CD14-positive monocyte (primary cell): Measurements from ENCODE around the gene IFITM10. TPM values are rescaled to one million over a fixed set of nuclear protein-coding genes. Genes with fewer than 3 reads are reported as not detected.

ENCODE experiments used
- DNase-seq, 3 donors: peaks; one replicate each; pipeline ENCODE4 v3.0.0-alpha.2; 2011 to 2022
- H2AFZ ChIP-seq: 2 replicates; pipeline ENCODE4 v1.6.0; 2012; ENCODE audit warnings: mild to moderate bottlenecking, low read depth, low read length, inconsistent platforms; ENCODE audit not compliant: insufficient read depth, poor library complexity, severe bottlenecking
- H3K27ac ChIP-seq, 2 donors: 1 replicate in 1 of 2; 2 replicates in 1 of 2; pipeline ENCODE4 v1.5.1; 2012 to 2013; ENCODE audit warnings: low read length in 2 of 2, control low read depth in 1 of 2, inconsistent platforms in 1 of 2, low read depth in 1 of 2, mild to moderate bottlenecking in 1 of 2
- H3K27me3 ChIP-seq, 2 donors: one replicate each; pipeline versions ENCODE4 v1.6.0 to v1.6.1; 2011 to 2013; ENCODE audit warnings: low read length in 2 of 2; ENCODE audit not compliant: control insufficient read depth in 2 of 2, insufficient read depth in 2 of 2
- H3K36me3 ChIP-seq, 2 donors: replicated peaks in 1 of 2; 1 replicate in 1 of 2; 2 replicates in 1 of 2; pipeline versions ENCODE4 v1.5.1 to v1.6.1; 2012 to 2013; ENCODE audit warnings: low read length in 2 of 2, control low read depth in 1 of 2, inconsistent platforms in 1 of 2, mild to moderate bottlenecking in 1 of 2; ENCODE audit not compliant: insufficient read depth in 2 of 2, control insufficient read depth in 1 of 2
- H3K4me1 ChIP-seq, 2 donors: 1 replicate in 1 of 2; 2 replicates in 1 of 2; pipeline versions ENCODE4 v1.5.1 to v1.6.1; 2012 to 2013; ENCODE audit warnings: low read length in 2 of 2, control low read depth in 1 of 2, inconsistent platforms in 1 of 2, mild to moderate bottlenecking in 1 of 2, moderate library complexity in 1 of 2; ENCODE audit not compliant: insufficient read depth in 2 of 2, control insufficient read depth in 1 of 2
- H3K4me2 ChIP-seq: replicated peaks from 2 replicates; pipeline ENCODE3; 2012; ENCODE audit warnings: low read length, moderate library complexity, mild to moderate bottlenecking; ENCODE audit not compliant: poor library complexity, severe bottlenecking; ENCODE audit errors: extremely low read depth
- H3K4me3 ChIP-seq, 3 experiments: fragments of 200-600 bp in 1 of 3; sonication (generic) in 1 of 3; replicated peaks in 1 of 3; 1 replicate in 2 of 3; 2 replicates in 1 of 3; pipeline ENCODE4 v1.5.1; 2011 to 2013; ENCODE audit warnings: low read length in 3 of 3, mild to moderate bottlenecking in 3 of 3, control low read depth in 2 of 3, low read depth in 2 of 3, inconsistent platforms in 1 of 3, moderate library complexity in 1 of 3
- H3K79me2 ChIP-seq: 2 replicates; pipeline ENCODE4 v1.6.0; 2012; ENCODE audit warnings: mild to moderate bottlenecking, control low read depth, inconsistent platforms, low read length, moderate library complexity; ENCODE audit not compliant: insufficient read depth
- H3K9ac ChIP-seq: 2 replicates; pipeline ENCODE4 v1.6.0; 2017; ENCODE audit warnings: low read length, mild to moderate bottlenecking; ENCODE audit not compliant: insufficient read depth, poor library complexity, severe bottlenecking
- H3K9me3 ChIP-seq, 2 donors: replicated peaks in 1 of 2; 1 replicate in 1 of 2; 2 replicates in 1 of 2; pipeline versions ENCODE4 v1.5.1 to v1.6.1; 2012 to 2013; ENCODE audit warnings: low read length in 2 of 2, control low read depth in 1 of 2; ENCODE audit not compliant: control insufficient read depth in 1 of 2, insufficient read depth in 1 of 2
- H4K20me1 ChIP-seq: 2 replicates; pipeline ENCODE4 v1.6.0; 2012; ENCODE audit warnings: mild to moderate bottlenecking, low read length, control low read depth, moderate library complexity; ENCODE audit not compliant: insufficient read depth
- H3K27ac Mint-ChIP-seq, 7 donors: one replicate each; pipeline ENCODE4 v1.8.0; 2020; ENCODE audit warnings: mild to moderate bottlenecking in 7 of 7, mixed read lengths in 7 of 7, moderate library complexity in 6 of 7, inconsistent platforms in 2 of 7
- H3K27me3 Mint-ChIP-seq, 3 donors: one replicate each; pipeline ENCODE4 v1.8.0; 2021 to 2022; ENCODE audit warnings: low read depth in 3 of 3, mild to moderate bottlenecking in 3 of 3, mixed read lengths in 3 of 3, moderate library complexity in 3 of 3, inconsistent platforms in 1 of 3
- H3K36me3 Mint-ChIP-seq, 2 donors: one replicate each; pipeline ENCODE4 v1.8.0; 2020; ENCODE audit warnings: mixed read lengths in 2 of 2, inconsistent platforms in 1 of 2, mild to moderate bottlenecking in 1 of 2
- H3K4me1 Mint-ChIP-seq: one replicate; pipeline ENCODE4 v1.8.0; 2020; ENCODE audit warnings: mild to moderate bottlenecking, mixed read lengths
- H3K4me3 Mint-ChIP-seq, 2 donors: one replicate each; pipeline ENCODE4 v1.8.0; 2020; ENCODE audit warnings: mild to moderate bottlenecking in 2 of 2, mixed read lengths in 2 of 2, moderate library complexity in 1 of 2
- H3K9me3 Mint-ChIP-seq, 7 donors: one replicate each; pipeline ENCODE4 v1.8.0; 2020 to 2022; ENCODE audit warnings: mixed read lengths in 7 of 7, mild to moderate bottlenecking in 6 of 7, moderate library complexity in 6 of 7, inconsistent platforms in 2 of 7
- CTCF ChIP-seq: fragments of 200-600 bp; IDR thresholded peaks from one replicate; pipeline ENCODE4 v1.8.0; 2022; ENCODE audit warnings: antibody characterized with exemption, mild to moderate bottlenecking
- WGBS: methylation state at CpG from one replicate; pipeline ENCODE4 v1.1.5; 2013; ENCODE audit warnings: missing lambda C conversion rate; ENCODE audit not compliant: insufficient coverage; 5-methylcytosine and 5-hydroxymethylcytosine counted together
- intact Hi-C, 2 donors: fragments of 100-400 bp; cut with micrococcal nuclease; formaldehyde crosslinking; loops; one replicate each; pipeline versions ENCODE4 v1.15.0 to v1.15.1; 2023
- polyA plus RNA-seq, 3 donors: library from polyadenylated mRNA; depleted of rRNA in 1 of 3; unstranded in 2 of 3; stranded (reverse) in 1 of 3; fragments of 300-500 nt in 2 of 3; fragments of >200 nt in 1 of 3; fragmentation: Illumina TruSeq in 2 of 3; gene quantifications; 1 replicate in 2 of 3; 2 replicates in 1 of 3; pipeline ENCODE4 v1.2.3, GENCODE V29; 2012 to 2021

IFITM10 gene
- polyA plus RNA-seq, 3 donors: 2.4 TPM; not detected in 2

DNA sequence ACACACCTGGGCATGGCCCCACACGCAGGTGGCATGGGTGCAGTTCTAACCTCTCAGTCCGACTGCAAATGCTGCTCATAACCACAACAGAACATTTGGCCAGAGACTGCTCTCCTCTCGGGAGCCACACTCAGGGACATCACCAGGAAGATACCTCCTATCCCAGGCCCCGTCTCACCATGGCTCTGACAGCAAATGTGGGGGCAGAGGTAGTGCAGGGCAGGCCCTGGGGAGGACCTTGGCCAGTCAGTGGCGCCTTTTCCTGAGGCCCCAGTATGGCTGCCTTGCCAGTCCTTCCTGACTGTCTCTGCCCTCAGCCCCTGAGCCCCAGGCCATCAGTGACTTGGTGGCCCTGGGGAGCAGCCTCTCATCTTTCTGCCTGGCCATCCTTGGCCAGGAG lies 50.6 kb downstream of the IFITM10 start:
- Histone ChIP-seq H3K36me3 (no peaks in the 10 kb centered on the region), H3K27ac (no peak overlapping the region), H3K27me3 (peaks cover 0 to 10% of the 10 kb centered on the region in 2 donors), H2AFZ (no peak overlapping the region), H3K4me3 (no peak overlapping the region), H3K79me2 (no peaks in the 10 kb centered on the region), H3K4me1 (no peaks in the 10 kb centered on the region), H3K4me2 (no peak overlapping the region), H3K9me3 (peaks cover 0 to 3% of the 10 kb centered on the region in 2 donors), H4K20me1 (no peaks in the 10 kb centered on the region), H3K9ac (no peak overlapping the region)
- peaks cover 0 to 16% (median 8%) of the 10 kb centered on the region in 7 donors for H3K9me3 Mint-ChIP-seq
- H3K36me3 Mint-ChIP-seq: no peaks in the 10 kb centered on the region
- H3K27me3 Mint-ChIP-seq: peaks cover 34 to 44% (median 34%) of the 10 kb centered on the region in 3 donors
- H3K4me3 Mint-ChIP-seq: no peak overlapping the region
- H3K4me1 Mint-ChIP-seq: no peaks in the 10 kb centered on the region
- intact Hi-C loops: loop anchor here (5.0 to 10.0 kb wide), 2 partner anchors 185 to 223 kb away; no protein-coding TSS in a partner anchor
- WGBS: 94% methylated on average over 5 of the region's 5 CpGs
- H3K27ac Mint-ChIP-seq: no peak overlapping the region
- no peak for DNase-seq
- no peak for TF ChIP-seq CTCF

DNA sequence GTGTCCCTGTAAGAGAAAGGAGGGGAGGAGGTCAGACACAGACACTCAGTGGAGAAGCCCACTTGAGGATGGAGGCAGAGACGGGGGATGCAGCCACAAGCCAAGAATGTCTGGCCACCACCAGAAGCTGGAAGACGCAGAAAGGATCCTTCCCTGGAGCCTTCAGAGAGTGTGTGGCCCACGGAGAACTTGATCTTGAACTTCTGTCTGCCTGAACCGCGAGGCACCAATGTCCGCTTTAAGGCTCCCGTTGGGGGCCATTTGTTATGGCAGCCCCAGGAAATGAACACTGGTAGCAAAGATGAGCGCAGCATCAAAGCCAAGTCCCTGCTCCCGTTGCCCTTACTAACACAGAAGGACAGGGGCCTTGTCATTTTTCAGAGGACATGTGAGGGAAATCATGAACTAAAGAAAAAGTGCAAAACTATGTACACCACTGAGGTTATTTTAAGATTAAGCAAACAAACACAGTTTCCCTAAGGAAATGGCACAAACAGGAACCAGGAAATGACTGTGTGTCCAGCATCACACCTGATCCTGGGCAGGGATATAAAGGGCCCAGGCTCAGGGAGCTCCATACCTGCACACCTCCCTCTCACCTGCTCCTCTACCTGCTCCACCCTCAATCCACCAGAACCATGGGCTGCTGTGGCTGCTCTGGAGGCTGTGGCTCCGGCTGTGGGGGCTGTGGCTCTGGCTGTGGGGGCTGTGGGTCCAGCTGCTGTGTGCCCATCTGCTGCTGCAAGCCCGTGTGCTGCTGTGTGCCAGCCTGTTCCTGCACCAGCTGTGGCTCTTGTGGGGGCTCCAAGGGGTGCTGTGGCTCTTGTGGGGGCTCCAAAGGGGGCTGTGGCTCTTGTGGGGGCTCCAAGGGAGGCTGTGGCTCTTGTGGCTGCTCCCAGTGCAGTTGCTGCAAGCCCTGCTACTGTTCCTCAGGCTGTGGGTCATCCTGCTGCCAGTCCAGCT lies 53.5 kb downstream of the IFITM10 start, which contains the start of gene KRTAP5-6:
Gene KRTAP5-6 (plus strand): TSS at position 588 of the 963 bp plus-strand sequence. CDS start 51 bp downstream, at position 639.
- Histone ChIP-seq H3K79me2 (no peaks in the 10 kb centered on the region), H3K27ac (no peak within 1 kb of the TSS), H3K27me3 (peaks cover 0 to 29% of the 10 kb centered on the region in 2 donors), H3K4me1 (peaks cover 10 to 14% of the 10 kb centered on the region in 2 donors), H4K20me1 (no peaks in the 10 kb centered on the region), H3K9me3 (peaks cover 0 to 3% of the 10 kb centered on the region in 2 donors), H2AFZ (no peak within 1 kb of the TSS), H3K4me3 (no peak within 1 kb of the TSS), H3K4me2 (no peak within 1 kb of the TSS), H3K9ac (no peak within 1 kb of the TSS), H3K36me3 (no peaks in the 10 kb centered on the region)
- no peak for TF ChIP-seq CTCF
- peaks cover 5% of the 10 kb centered on the region for H3K4me1 Mint-ChIP-seq
- peaks cover 36 to 56% (median 39%) of the 10 kb centered on the region in 3 donors for H3K27me3 Mint-ChIP-seq
- peak within 1 kb of the TSS in 1 of 2 donors; percentile 43 for H3K4me3 Mint-ChIP-seq
- H3K9me3 Mint-ChIP-seq: peaks cover 0 to 10% (median 6%) of the 10 kb centered on the region in 7 donors
- DNase-seq: no peak
- H3K27ac Mint-ChIP-seq: no peak within 1 kb of the TSS
- intact Hi-C loops: loop anchor here (5.0 to 10.0 kb wide), 2 partner anchors 188 to 225 kb away; no protein-coding TSS in a partner anchor
- WGBS: 89% methylated on average over 7 of the region's 11 CpGs
- no peaks in the 10 kb centered on the region for H3K36me3 Mint-ChIP-seq
